ENCODE measurements around the gene C11orf58. TPM values are rescaled to one million over a fixed set of nuclear protein-coding genes. Genes with fewer than 3 reads are reported as not detected.

C11orf58 gene
- total RNA-seq, 4 donors from 2014 or later, result 136 to 163 (median 147) TPM

DNA sequence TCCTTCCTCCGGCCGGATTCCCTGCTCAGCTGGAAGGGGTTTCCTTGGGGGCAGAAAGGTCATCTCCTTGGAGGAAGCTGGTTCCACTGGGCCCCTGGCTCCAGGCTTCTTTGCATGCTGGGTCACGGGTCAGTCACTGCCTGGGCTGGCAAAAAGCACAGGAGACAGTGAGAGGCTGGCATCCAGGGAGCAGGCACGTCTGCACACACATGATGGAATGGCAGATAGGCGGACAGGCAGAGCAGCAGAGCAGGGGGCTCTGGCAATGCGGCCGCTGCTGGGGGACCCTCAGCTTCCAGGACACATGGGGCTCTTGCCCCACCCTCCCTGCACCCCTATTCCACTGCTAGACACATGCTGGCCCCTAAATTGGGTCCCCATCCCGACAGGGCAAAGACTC, 40.4 kb downstream of the C11orf58 start:
- no peak for ATAC-seq (ENCODE audit: low FRiP score)
- DNase-seq (ENCODE audit: low spot score), result no peak
- TF ChIP-seq, protein P1, sequence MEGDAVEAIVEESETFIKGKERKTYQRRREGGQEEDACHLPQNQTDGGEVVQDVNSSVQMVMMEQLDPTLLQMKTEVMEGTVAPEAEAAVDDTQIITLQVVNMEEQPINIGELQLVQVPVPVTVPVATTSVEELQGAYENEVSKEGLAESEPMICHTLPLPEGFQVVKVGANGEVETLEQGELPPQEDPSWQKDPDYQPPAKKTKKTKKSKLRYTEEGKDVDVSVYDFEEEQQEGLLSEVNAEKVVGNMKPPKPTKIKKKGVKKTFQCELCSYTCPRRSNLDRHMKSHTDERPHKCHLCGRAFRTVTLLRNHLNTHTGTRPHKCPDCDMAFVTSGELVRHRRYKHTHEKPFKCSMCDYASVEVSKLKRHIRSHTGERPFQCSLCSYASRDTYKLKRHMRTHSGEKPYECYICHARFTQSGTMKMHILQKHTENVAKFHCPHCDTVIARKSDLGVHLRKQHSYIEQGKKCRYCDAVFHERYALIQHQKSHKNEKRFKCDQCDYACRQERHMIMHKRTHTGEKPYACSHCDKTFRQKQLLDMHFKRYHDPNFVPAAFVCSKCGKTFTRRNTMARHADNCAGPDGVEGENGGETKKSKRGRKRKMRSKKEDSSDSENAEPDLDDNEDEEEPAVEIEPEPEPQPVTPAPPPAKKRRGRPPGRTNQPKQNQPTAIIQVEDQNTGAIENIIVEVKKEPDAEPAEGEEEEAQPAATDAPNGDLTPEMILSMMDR (IDR thresholded peaks at IDR 0.05), result no peak

DNA sequence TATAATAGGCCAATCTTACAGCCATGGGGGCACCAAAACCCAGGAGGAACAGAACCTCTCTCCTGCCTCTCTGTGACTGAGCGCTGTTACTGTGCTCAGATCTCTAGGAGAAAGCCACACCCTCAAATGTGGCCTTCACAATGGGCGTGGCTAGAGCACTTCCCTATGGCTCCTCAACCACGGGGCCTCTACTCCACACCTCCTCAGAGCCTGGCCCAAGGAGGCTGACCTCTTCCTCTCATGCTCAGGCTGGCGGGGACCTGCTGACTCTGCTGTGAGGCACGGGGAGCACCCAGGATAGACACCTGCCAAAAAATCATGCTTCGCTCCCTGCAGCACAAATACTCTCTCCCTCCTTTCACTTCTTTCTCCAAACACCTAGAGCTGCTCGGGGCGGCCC, 41.0 kb downstream of the C11orf58 start:
- DNase-seq (ENCODE audit: low spot score) (no peak), ATAC-seq (ENCODE audit: low FRiP score) (no peak)
- TF ChIP-seq, protein P1 (IDR thresholded peaks at IDR 0.05), result no peak

DNA sequence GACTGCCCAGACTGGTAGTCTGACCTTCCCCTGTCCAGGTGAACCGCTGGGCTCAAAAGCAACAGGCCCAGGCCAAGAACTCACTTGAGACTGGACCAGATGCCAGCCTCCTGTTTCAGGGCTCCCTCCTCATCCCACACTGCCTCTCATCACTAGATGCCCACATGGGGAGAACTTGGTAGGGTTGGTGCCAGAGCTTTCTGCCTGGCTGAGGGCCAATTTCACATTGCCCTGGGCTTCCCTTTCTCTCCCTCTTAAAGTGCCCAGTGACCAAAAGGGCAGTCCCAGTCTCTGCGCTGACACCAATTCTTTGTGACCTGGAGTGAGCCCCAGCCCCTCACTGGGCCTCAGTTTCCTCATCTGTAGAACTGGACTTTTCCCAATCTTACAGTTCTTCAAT, 41.7 kb downstream of the C11orf58 start:
- ATAC-seq (ENCODE audit: low FRiP score) (no peak), DNase-seq (ENCODE audit: low spot score) (no peak)
- TF ChIP-seq, protein P1 (IDR thresholded peaks at IDR 0.05), result no peak

DNA sequence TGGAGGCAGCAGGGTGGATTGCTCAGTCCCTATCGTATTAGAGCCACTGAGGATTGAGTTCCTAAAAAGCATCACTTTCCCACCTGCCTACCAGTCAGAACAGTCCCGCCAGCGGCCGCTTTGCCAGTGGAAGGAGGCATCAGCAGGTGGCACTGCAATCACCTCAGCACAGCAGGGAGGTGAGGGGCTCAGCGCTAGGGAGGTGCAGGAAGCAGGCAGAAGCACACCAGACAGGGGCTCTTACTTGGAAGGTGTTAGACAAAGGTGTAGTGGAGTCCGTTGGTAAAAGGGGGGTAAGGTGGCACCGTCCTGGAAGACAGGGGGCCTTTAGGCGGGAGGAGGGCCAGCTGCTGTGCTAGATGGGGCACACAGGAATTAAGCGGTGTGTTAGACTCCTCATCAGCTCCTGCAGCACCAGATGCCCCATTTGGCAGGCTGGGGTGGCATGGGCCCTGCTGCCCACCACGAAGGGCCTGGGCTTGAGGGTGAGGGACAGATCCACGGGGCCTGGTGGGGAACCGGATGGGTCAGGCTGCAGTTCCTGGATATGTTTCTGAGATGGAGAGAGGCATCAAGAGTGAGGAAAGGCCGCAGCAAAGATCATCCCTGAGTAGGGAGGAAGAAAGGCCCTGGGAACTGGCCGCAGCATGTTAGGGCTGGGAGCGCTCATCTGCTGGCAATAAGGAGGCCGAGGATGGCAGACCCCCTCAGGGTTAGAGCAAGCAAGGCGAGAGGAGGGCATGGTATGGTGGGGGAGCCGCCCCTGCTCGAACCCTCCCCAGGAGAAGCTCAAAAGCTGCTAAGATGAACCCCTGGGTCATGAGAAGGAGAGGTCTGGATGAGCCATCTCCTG, 42.5 kb downstream of the C11orf58 start:
- ATAC-seq (ENCODE audit: low FRiP score) (no peak), DNase-seq (ENCODE audit: low spot score) (no peak)
- TF ChIP-seq, protein P1 (IDR thresholded peaks at IDR 0.05), result no peak

DNA sequence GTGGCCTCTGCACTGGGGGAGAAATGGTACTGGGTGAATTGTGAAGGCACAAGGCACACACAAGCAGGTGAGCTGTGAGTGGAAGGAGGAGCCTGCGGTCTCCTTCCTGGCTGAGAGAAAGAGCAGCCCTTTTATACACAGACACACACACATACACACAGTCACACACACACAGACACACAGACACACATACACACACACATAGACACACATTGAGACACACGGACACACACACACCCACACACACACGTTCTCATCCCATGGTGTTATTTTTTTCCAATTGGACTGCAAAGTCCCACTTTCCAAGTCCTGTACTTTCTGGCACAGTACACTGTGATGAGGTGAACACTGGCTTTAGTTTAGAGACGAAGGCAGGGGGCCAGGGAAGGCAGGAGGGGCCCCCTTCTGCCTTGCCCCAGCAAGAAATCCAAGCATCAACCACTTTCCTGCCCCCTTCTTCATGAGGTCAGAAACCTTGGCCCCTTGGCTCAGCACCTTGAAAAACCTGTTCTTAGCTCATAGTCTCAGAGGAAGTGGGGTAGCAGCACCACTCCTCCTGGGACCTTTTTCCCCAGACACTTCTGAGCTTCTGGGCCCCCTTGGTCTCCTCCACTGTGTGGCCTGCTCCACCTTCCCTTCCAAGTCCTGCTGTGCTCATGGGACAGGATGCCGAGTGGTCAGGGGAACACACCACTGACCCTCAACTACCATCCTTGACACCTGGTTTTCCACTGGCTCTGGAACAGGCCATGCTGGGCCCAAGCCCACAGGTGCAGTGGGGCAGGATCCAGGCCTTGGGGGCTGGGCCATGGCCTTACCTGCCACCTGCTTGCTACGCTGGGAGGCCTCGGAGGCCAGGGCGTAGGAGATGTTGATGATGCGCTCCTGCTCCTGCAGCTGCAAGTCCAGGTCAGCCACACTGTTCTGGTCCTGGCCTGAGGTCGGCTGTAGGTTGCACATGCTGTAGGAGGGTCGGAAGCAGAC, 43.8 kb downstream of the C11orf58 start:
- ATAC-seq (ENCODE audit: low FRiP score) (no peak), DNase-seq (ENCODE audit: low spot score) (no peak)

DNA sequence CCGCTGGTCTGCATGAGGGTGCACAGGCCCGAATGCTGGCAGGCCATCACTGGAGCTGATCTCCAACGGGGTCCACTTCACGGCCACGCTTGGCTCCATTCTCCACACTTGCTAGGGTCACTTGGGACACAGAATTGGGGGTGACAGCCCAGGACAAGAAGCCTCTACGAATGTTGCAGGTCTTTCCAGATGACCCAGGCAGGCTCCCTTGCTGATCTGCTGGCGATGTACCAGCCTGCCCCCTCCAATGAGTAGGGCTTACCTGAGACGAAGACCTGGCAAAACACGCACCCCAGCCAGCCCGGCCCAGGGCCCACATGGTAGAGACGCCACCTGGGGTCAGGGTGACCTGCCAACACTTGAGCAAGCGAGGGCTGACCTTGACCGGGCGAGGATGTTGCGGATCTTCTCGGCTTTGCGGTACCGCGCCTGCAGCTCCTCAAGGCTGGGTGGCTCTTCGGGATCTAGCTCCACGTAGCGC, 44.9 kb downstream of the C11orf58 start:
- DNase-seq (ENCODE audit: low spot score) (no peak), ATAC-seq (ENCODE audit: low FRiP score) (no peak)
- TF ChIP-seq, protein P1 (IDR thresholded peaks at IDR 0.05), result no peak

More for the DNA sequence above, 43.8 kb downstream of the C11orf58 start:
- TF ChIP-seq, protein P1 (IDR thresholded peaks at IDR 0.05), result no peak

Measured in omental fat pad (tissue), 4 donors.